OCI-LY1 (cell line): Measurements from ENCODE around the gene MYO16.

Experiments
- EZH2 ChIP-seq: fragments of 200-600 bp; sonication (generic), shearing (Covaris generic); IDR thresholded peaks from 2 replicates; pipeline ENCODE4 v1.8.0; 2017; ENCODE audit warnings: borderline replicate concordance, mixed run types, mild to moderate bottlenecking, antibody characterized with exemption, low read length, moderate library complexity, mixed read lengths
- TF ChIP-seq, protein P1 (sequence below): fragments of 200-600 bp; sonication (generic), shearing (Covaris generic); IDR thresholded peaks from 2 replicates; pipeline ENCODE4 v1.5.1; 2017; ENCODE audit warnings: mild to moderate bottlenecking, antibody characterized with exemption, low read length, moderate library complexity, mixed read lengths

DNA sequence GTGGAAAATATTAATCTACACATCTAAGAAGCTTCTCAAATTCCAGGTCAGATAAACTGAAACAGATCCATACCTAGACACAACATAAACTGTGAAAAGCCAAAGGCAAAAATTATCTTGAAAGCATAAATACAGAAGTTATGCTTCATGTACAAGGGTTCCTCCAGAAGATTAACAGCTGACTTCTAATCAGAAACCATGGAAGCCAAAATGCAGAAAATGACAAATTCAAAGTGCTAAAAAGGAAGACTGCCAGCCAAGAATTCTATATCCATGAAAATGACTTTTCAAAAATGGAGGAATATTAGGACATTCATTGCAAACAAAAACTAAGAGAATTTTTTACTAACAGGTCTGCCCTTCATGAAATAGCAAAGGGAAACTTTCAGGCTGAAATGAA is 72.8 kb downstream of the MYO16 start:
- TF ChIP-seq EZH2: no peak
- TF ChIP-seq, protein P1, sequence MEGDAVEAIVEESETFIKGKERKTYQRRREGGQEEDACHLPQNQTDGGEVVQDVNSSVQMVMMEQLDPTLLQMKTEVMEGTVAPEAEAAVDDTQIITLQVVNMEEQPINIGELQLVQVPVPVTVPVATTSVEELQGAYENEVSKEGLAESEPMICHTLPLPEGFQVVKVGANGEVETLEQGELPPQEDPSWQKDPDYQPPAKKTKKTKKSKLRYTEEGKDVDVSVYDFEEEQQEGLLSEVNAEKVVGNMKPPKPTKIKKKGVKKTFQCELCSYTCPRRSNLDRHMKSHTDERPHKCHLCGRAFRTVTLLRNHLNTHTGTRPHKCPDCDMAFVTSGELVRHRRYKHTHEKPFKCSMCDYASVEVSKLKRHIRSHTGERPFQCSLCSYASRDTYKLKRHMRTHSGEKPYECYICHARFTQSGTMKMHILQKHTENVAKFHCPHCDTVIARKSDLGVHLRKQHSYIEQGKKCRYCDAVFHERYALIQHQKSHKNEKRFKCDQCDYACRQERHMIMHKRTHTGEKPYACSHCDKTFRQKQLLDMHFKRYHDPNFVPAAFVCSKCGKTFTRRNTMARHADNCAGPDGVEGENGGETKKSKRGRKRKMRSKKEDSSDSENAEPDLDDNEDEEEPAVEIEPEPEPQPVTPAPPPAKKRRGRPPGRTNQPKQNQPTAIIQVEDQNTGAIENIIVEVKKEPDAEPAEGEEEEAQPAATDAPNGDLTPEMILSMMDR: no peak
